Body of pancreas (tissue), 4 donors: ENCODE results near the gene TPH1.

Experiments
- POLR2A ChIP-seq, 3 donors: fragments of 450-650 bp; IDR thresholded peaks; one replicate each; pipeline ENCODE4 v1.6.1; 2016; ENCODE audit warnings: antibody characterized with exemption in 3 of 3, mild to moderate bottlenecking in 2 of 3
- TF ChIP-seq, protein P1 (sequence below), 7 experiments: fragments of 450-650 bp in 4 of 7; fragments of 200-600 bp in 3 of 7; sonication (generic) in 3 of 7; IDR thresholded peaks; one replicate each; pipeline ENCODE4 v1.5.1; 2016 to 2019; ENCODE audit warnings: antibody characterized with exemption in 7 of 7

DNA sequence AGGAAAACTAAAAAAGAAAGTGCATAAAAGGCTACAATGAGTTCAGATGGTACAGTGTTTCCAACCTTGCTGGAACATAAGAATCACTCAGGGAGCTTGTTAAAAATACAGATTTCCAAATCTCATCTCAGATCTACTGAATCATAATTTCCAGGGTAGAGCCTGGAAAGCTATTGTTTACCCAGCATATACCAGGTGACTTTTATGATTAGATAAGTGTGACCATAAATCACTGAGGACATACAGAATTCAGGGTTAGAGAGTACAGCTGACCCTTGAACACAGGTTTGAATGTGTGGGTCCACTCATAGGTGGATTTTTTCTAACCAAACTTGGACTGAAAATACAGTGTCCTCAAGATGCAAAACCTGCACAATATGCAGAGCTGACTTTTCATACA, 47.9 kb upstream of the TPH1 start:
- no peak for TF ChIP-seq POLR2A (IDR thresholded peaks at IDR 0.05)
- TF ChIP-seq, protein P1, sequence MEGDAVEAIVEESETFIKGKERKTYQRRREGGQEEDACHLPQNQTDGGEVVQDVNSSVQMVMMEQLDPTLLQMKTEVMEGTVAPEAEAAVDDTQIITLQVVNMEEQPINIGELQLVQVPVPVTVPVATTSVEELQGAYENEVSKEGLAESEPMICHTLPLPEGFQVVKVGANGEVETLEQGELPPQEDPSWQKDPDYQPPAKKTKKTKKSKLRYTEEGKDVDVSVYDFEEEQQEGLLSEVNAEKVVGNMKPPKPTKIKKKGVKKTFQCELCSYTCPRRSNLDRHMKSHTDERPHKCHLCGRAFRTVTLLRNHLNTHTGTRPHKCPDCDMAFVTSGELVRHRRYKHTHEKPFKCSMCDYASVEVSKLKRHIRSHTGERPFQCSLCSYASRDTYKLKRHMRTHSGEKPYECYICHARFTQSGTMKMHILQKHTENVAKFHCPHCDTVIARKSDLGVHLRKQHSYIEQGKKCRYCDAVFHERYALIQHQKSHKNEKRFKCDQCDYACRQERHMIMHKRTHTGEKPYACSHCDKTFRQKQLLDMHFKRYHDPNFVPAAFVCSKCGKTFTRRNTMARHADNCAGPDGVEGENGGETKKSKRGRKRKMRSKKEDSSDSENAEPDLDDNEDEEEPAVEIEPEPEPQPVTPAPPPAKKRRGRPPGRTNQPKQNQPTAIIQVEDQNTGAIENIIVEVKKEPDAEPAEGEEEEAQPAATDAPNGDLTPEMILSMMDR (IDR thresholded peaks at IDR 0.05): no peak
